GM19395 (cell line): ENCODE measurements around the gene TMEM270.
"Not testable (repeated sequence)": the region's sequence is repeated elsewhere in the genome, so short reads cannot be mapped to it uniquely, and the experiment has no call there.

ENCODE experiments used
- ATAC-seq: cut with Tn5 transposase; IDR thresholded peaks from one replicate; pipeline ENCODE4 v1.9.1; 2021; ENCODE audit warnings: mild to moderate bottlenecking, moderate library complexity; ENCODE audit not compliant: unreplicated experiment

Gene TMEM270

GRCh38 chr7:73831834-73832651 lies 28.9 kb upstream of the TMEM270 start:
- ATAC-seq, result no peak

- ATAC-seq, result no peak
These were observed 28.2 kb upstream of the TMEM270 start for GRCh38 chr7:73832806-73833205.

- no peak for ATAC-seq
These were observed 27.6 kb upstream of the TMEM270 start for GRCh38 chr7:73833251-73833919.

GRCh38 chr7:73834626-73835191 lies 26.2 kb upstream of the TMEM270 start:
- ATAC-seq, result no peak

GRCh38 chr7:73837167-73837566 lies 23.8 kb upstream of the TMEM270 start:
- not testable (repeated sequence) for ATAC-seq

GRCh38 chr7:73838642-73839041 lies 22.3 kb upstream of the TMEM270 start:
- no peak for ATAC-seq

GRCh38 chr7:73839290-73839689 lies 21.7 kb upstream of the TMEM270 start:
- no peak for ATAC-seq

GRCh38 chr7:73839743-73840714 lies 20.9 kb upstream of the TMEM270 start:
- no peak for ATAC-seq

GRCh38 chr7:73840715-73841379 lies 20.1 kb upstream of the TMEM270 start:
- no peak for ATAC-seq

GRCh38 chr7:73841689-73842066 lies 19.3 kb upstream of the TMEM270 start:
- ATAC-seq, result no peak

GRCh38 chr7:73842067-73842976 lies 18.6 kb upstream of the TMEM270 start, which contains the start of gene METTL27:
Gene METTL27, minus strand, starts transcription at chr7:73842516. Its CDS starts 376 bp downstream, at chr7:73842140.
- peak; percentile 94 for ATAC-seq

- no peak for ATAC-seq
These were observed 16.8 kb upstream of the TMEM270 start for GRCh38 chr7:73844131-73844547.

GRCh38 chr7:73844848-73845460 lies 16.0 kb upstream of the TMEM270 start:
- ATAC-seq, result no peak

GRCh38 chr7:73845701-73846195 lies 15.2 kb upstream of the TMEM270 start:
- not testable (repeated sequence) for ATAC-seq

GRCh38 chr7:73847941-73848723 lies 12.8 kb upstream of the TMEM270 start:
- ATAC-seq, result no peak

- ATAC-seq, result no peak
These were observed 10.2 kb upstream of the TMEM270 start for GRCh38 chr7:73850781-73851207.
